GM18508 (cell line): ENCODE results near the gene TROAP.
"Not testable (repeated sequence)": the region's sequence is repeated elsewhere in the genome, so short reads cannot be mapped to it uniquely, and the experiment has no call there.

Experiments used
- ATAC-seq: cut with Tn5 transposase; IDR thresholded peaks from one replicate; pipeline ENCODE4 v1.9.1; 2021; ENCODE audit warnings: moderate number of reproducible peaks; ENCODE audit not compliant: insufficient read depth, unreplicated experiment

TROAP gene

GRCh38 chr12:49294086-49294803, 28.8 kb upstream of the TROAP start:
- no peak for ATAC-seq

GRCh38 chr12:49294804-49295081, 28.3 kb upstream of the TROAP start:
- ATAC-seq, result no peak

- ATAC-seq, result no peak
These were observed 27.7 kb upstream of the TROAP start, which contains the start of gene PRPH for GRCh38 chr12:49295082-49295936. Gene PRPH (plus strand): TSS chr12:49295147. CDS start chr12:49295201, 54 bp downstream.

- no peak for ATAC-seq
These were observed 26.8 kb upstream of the TROAP start for GRCh38 chr12:49296034-49296835.

- ATAC-seq, result no peak
These were observed 26.0 kb upstream of the TROAP start for GRCh38 chr12:49296836-49297694.

GRCh38 chr12:49297695-49298060, 25.4 kb upstream of the TROAP start:
- ATAC-seq, result no peak

GRCh38 chr12:49298160-49298559, 24.9 kb upstream of the TROAP start:
- no peak for ATAC-seq

- ATAC-seq, result no peak
These were observed 21.3 kb upstream of the TROAP start for GRCh38 chr12:49301760-49302159.

- no peak for ATAC-seq
These were observed 18.9 kb upstream of the TROAP start for GRCh38 chr12:49304161-49304560.

- ATAC-seq, result no peak
These were observed 17.1 kb upstream of the TROAP start for GRCh38 chr12:49305762-49306510.

- ATAC-seq, result no peak
These were observed 13.7 kb upstream of the TROAP start for GRCh38 chr12:49309386-49309785.

GRCh38 chr12:49310451-49311000, 12.5 kb upstream of the TROAP start:
- not testable (repeated sequence) for ATAC-seq

- no peak for ATAC-seq
These were observed 8.2 kb upstream of the TROAP start for GRCh38 chr12:49314811-49315210.

- not testable (repeated sequence) for ATAC-seq
These were observed 5.9 kb upstream of the TROAP start for GRCh38 chr12:49317118-49317517.

- ATAC-seq, result not testable (repeated sequence)
These were observed 2.5 kb upstream of the TROAP start for GRCh38 chr12:49320411-49321103.

GRCh38 chr12:49322367-49322707, 718 bp upstream of the TROAP start:
- no peak for ATAC-seq

- ATAC-seq, result no peak
These were observed 556 bp downstream of the TROAP start for GRCh38 chr12:49323524-49324097.

GRCh38 chr12:49325606-49326005, 2.6 kb downstream of the TROAP start:
- no peak for ATAC-seq
